Activated CD8-positive, alpha-beta memory T cell treated with anti-CD3 and anti-CD28 coated beads for 48 hours (primary cell): ENCODE measurements around the gene DIDO1.

Experiments
- DNase-seq, 3 experiments: peaks; one replicate each; pipeline ENCODE4 v3.0.0-alpha.2; 2020; ENCODE audit warnings: low read depth in 2 of 3, low spot score in 2 of 3

Gene DIDO1

GRCh38 chr20:62951143-62951895, 25.0 kb upstream of the DIDO1 start:
- no peak for DNase-seq

GRCh38 chr20:62950741-62951140, 24.4 kb upstream of the DIDO1 start:
- DNase-seq, result no peak

- DNase-seq, result no peak
Measured at GRCh38 chr20:62949962-62950361, 23.7 kb upstream of the DIDO1 start.

- DNase-seq, result no peak
Measured at GRCh38 chr20:62949153-62949821, 23.0 kb upstream of the DIDO1 start.

- no peak for DNase-seq
Measured at GRCh38 chr20:62947532-62948300, 21.4 kb upstream of the DIDO1 start.

- no peak for DNase-seq
Measured at GRCh38 chr20:62946918-62947317, 20.6 kb upstream of the DIDO1 start.

- DNase-seq, result no peak
Measured at GRCh38 chr20:62945771-62946339, 19.6 kb upstream of the DIDO1 start.

- no peak for DNase-seq
Measured at GRCh38 chr20:62944746-62945145, 18.4 kb upstream of the DIDO1 start.

GRCh38 chr20:62944184-62944583, 17.9 kb upstream of the DIDO1 start:
- no peak for DNase-seq

GRCh38 chr20:62943396-62943795, 17.1 kb upstream of the DIDO1 start:
- DNase-seq, result no peak

- no peak for DNase-seq
Measured at GRCh38 chr20:62942456-62942855, 16.2 kb upstream of the DIDO1 start.

GRCh38 chr20:62941792-62942191, 15.5 kb upstream of the DIDO1 start:
- no peak for DNase-seq

- DNase-seq, result no peak
Measured at GRCh38 chr20:62940875-62941274, 14.6 kb upstream of the DIDO1 start.

- no peak for DNase-seq
Measured at GRCh38 chr20:62938105-62938888, 12.0 kb upstream of the DIDO1 start, which contains the start of gene GID8. GID8 (plus strand) TSS chr20:62938147; CDS start chr20:62941503, 3,356 bp downstream.

- DNase-seq, result peak; percentile 86 to 95 (median 89)
Measured at GRCh38 chr20:62937268-62938104, 11.2 kb upstream of the DIDO1 start.

- no peak for DNase-seq
Measured at GRCh38 chr20:62935968-62936585, 9.8 kb upstream of the DIDO1 start.

GRCh38 chr20:62935204-62935967, 9.1 kb upstream of the DIDO1 start:
- no peak for DNase-seq

GRCh38 chr20:62933966-62934365, 7.7 kb upstream of the DIDO1 start:
- no peak for DNase-seq

GRCh38 chr20:62931464-62931863, 5.2 kb upstream of the DIDO1 start:
- no peak for DNase-seq
